K562 (cell line): ENCODE results near the gene PSPC1. TPM values are rescaled to one million over a fixed set of nuclear protein-coding genes. Genes with fewer than 3 reads are reported as not detected.

Source experiments
- ATAC-seq: fragments of 200-7000 bp; cut with Tn5 transposase; 3 replicates; pipeline ENCODE4 v1.9.1; 2020; ENCODE audit warnings: moderate library complexity
- BruUV-seq: library from RNA; stranded (reverse); fragments of 400-500 nt; replicated peaks from 2 replicates; lab custom pipeline; 2021; lab: Mats Ljungman, UMichigan
- CTCF ChIA-PET: fragments of 300-600 bp; formaldehyde crosslinking; extraction: SDS; loops from one replicate; lab custom pipeline; 2021; ENCODE audit warnings: low intra/inter-chr PET ratio; lab: Yijun Ruan, JAX
- POLR2A ChIA-PET: fragments of 300-600, 350-650 bp; sonication (Branson Sonifier 250); formaldehyde crosslinking; extraction: SDS; loops from one replicate; lab custom pipeline; 2021; ENCODE audit warnings: antibody characterized with exemption, inconsistent platforms; lab: Yijun Ruan, JAX
- DNase-seq, 4 experiments: peaks; one replicate each; pipeline versions ENCODE4 v3.0.0 to v3.0.0-alpha.2; 2011 to 2018; ENCODE audit warnings: low spot score in 3 of 4, mixed read lengths in 3 of 4; ENCODE audit errors: extremely low read depth in 1 of 4
- FAIRE-seq: peaks from 2 replicates; lab custom pipeline; 2011; peaks lifted over from hg19 to GRCh38; lab: Jason Lieb, UNC
- H2AFZ ChIP-seq: 2 replicates; pipeline ENCODE4 v1.6.0; 2011; ENCODE audit warnings: low read depth, low read length, control low read depth, inconsistent platforms
- H3K27ac ChIP-seq: fragments of 200-600 bp; 3 replicates; pipeline ENCODE4 v1.8.0; 2011; ENCODE audit warnings: low read depth, mild to moderate bottlenecking, control low read depth, inconsistent platforms, low read length, moderate library complexity, mixed read lengths; ENCODE audit errors: extremely low read depth
- H3K27me3 ChIP-seq, 2 experiments: fragments of 300-600 bp in 1 of 2; 2 replicates in 1 of 2; 3 replicates in 1 of 2; pipeline versions ENCODE4 v1.6.0 to v1.8.0; 2011; ENCODE audit warnings: inconsistent platforms in 2 of 2, low read length in 2 of 2, mild to moderate bottlenecking in 1 of 2, mixed read lengths in 1 of 2, moderate library complexity in 1 of 2; ENCODE audit not compliant: control insufficient read depth in 2 of 2, insufficient read depth in 2 of 2
- H3K36me3 ChIP-seq: fragments of 300-600 bp; 3 replicates; pipeline ENCODE4 v1.8.0; 2011; ENCODE audit warnings: mild to moderate bottlenecking, low read length, inconsistent platforms; ENCODE audit not compliant: control insufficient read depth, insufficient read depth
- H3K4me1 ChIP-seq, 2 experiments: fragments of 200-600 bp in 1 of 2; replicated peaks in 1 of 2; 2 replicates in 1 of 2; 3 replicates in 1 of 2; pipeline versions ENCODE4 v1.5.1 to v1.8.0; 2011; ENCODE audit warnings: inconsistent platforms in 2 of 2, low read length in 2 of 2, mild to moderate bottlenecking in 1 of 2, mixed read lengths in 1 of 2, moderate library complexity in 1 of 2; ENCODE audit not compliant: control insufficient read depth in 2 of 2, insufficient read depth in 2 of 2
- H3K4me2 ChIP-seq: 2 replicates; pipeline ENCODE4 v1.6.1; 2011; ENCODE audit warnings: low read length, control low read depth, inconsistent platforms, mixed read lengths; ENCODE audit not compliant: insufficient read depth
- H3K4me3 ChIP-seq: fragments of 200-600 bp; sonication (generic), shearing (Covaris generic); 2 replicates; pipeline ENCODE4 v1.5.1; 2016; ENCODE audit warnings: control low read depth, inconsistent platforms
- H3K79me2 ChIP-seq: fragments of 200-600 bp; 3 replicates; pipeline ENCODE4 v1.8.0; 2011; ENCODE audit warnings: low read length, inconsistent platforms; ENCODE audit not compliant: control insufficient read depth, insufficient read depth
- H3K9ac ChIP-seq, 2 experiments: 2 replicates each; pipeline versions ENCODE4 v1.6.0 to v1.6.1; 2011; ENCODE audit warnings: low read depth in 2 of 2, low read length in 2 of 2, control low read depth in 1 of 2, inconsistent platforms in 1 of 2, mild to moderate bottlenecking in 1 of 2, mixed read lengths in 1 of 2; ENCODE audit not compliant: insufficient read depth in 1 of 2
- H3K9me1 ChIP-seq: one replicate; pipeline ENCODE4 v1.6.0; 2011; ENCODE audit warnings: inconsistent platforms, mild to moderate bottlenecking, low read length, moderate library complexity; ENCODE audit not compliant: control insufficient read depth, insufficient read depth
- H3K9me3 ChIP-seq: replicated peaks from 2 replicates; pipeline ENCODE4 v1.5.1; 2011; ENCODE audit warnings: low read depth, low read length, inconsistent platforms; ENCODE audit not compliant: control insufficient read depth, insufficient read depth
- H4K20me1 ChIP-seq: replicated peaks from 2 replicates; pipeline ENCODE4 v1.6.1; 2011; ENCODE audit warnings: low read length, inconsistent platforms, mixed read lengths; ENCODE audit not compliant: control insufficient read depth, insufficient read depth
- C11orf30 ChIP-seq: fragments of 450-650 bp; IDR thresholded peaks from 2 replicates; pipeline ENCODE4 v1.6.1; 2016; ENCODE audit warnings: low read depth, mild to moderate bottlenecking
- HOXB6 ChIP-seq: fragments of 250-450 bp; sonication (Bioruptor Pico); IDR thresholded peaks from 2 replicates; pipeline ENCODE4 v1.5.1; 2022; ENCODE audit warnings: mild to moderate bottlenecking, borderline replicate concordance
- MAFG ChIP-seq: fragments of 450-650 bp; conservative IDR thresholded peaks from 2 replicates; pipeline ENCODE4 v1.6.1; 2016; ENCODE audit warnings: missing genetic modification characterization, missing compliant biosample characterization
- MCM3 ChIP-seq: fragments of 450-650 bp; IDR thresholded peaks from 2 replicates; pipeline ENCODE4 v1.6.1; 2016
- NR4A1 ChIP-seq, 2 experiments: fragments of 250-450 bp in 1 of 2; fragments of 450-650 bp in 1 of 2; sonication (Bioruptor Pico) in 1 of 2; IDR thresholded peaks; 2 replicates each; pipeline versions ENCODE4 v1.4.0 to v1.6.1; 2016 to 2020; ENCODE audit warnings: mild to moderate bottlenecking in 2 of 2, missing compliant biosample characterization in 1 of 2, missing genetic modification characterization in 1 of 2, moderate library complexity in 1 of 2
- ZNF316 ChIP-seq: fragments of 450-650 bp; IDR thresholded peaks from 2 replicates; pipeline ENCODE4 v1.6.1; 2016
- WGBS: fragments of 100-300 bp; shearing (Covaris generic); methylation state at CpG from one replicate; pipeline ENCODE4 v1.1.6; 2016; ENCODE audit warnings: low coverage, mixed read lengths; ENCODE audit not compliant: insufficient coverage; ENCODE audit errors: missing lambda C conversion rate; 5-methylcytosine and 5-hydroxymethylcytosine counted together
- in situ Hi-C: fragments of 300-500 bp; cut with MboI; formaldehyde crosslinking; loops from 4 replicates; pipeline ENCODE4 v1.15.0; 2018; ENCODE audit warnings: inconsistent platforms, mixed read lengths
- intact Hi-C: fragments of 100-400 bp; cut with micrococcal nuclease; formaldehyde crosslinking; loops from 2 replicates; pipeline ENCODE4 v1.14.2; 2022
- polyA plus RNA-seq, 8 experiments: library from polyadenylated mRNA; depleted of rRNA in 4 of 8; stranded (reverse) in 5 of 8; unstranded in 3 of 8; fragments of >200 nt; fragmentation: Nextera tagmentation in 2 of 8; fragmentation: Illumina TruSeq in 1 of 8; extraction: Ambion mirVana in 2 of 8; extraction: Trizol in 1 of 8; gene quantifications; 2 replicates each; pipeline versions ENCODE4 v1.2.1 to v1.2.3, GENCODE V29; 2011 to 2014; ENCODE audit warnings: inconsistent platforms in 1 of 8, missing spikeins in 1 of 8
- total RNA-seq, 7 experiments: library from RNA; depleted of rRNA in 6 of 7; stranded (reverse); fragments of >200 nt in 6 of 7; fragmentation: Illumina TruSeq in 2 of 7; extraction: Trizol in 2 of 7; gene quantifications; 2 replicates each; pipeline versions ENCODE4 v1.2.1 to v1.2.3, GENCODE V29; 2011 to 2021; ENCODE audit warnings: low replicate concordance in 1 of 7

Gene PSPC1
- total and polyA plus RNA-seq, 9 of the 15 experiments (the other 6 are each of a cell fraction or from before 2014, with no cell fraction given), result 8.6 to 60.4 (median 42.4) TPM

DNA sequence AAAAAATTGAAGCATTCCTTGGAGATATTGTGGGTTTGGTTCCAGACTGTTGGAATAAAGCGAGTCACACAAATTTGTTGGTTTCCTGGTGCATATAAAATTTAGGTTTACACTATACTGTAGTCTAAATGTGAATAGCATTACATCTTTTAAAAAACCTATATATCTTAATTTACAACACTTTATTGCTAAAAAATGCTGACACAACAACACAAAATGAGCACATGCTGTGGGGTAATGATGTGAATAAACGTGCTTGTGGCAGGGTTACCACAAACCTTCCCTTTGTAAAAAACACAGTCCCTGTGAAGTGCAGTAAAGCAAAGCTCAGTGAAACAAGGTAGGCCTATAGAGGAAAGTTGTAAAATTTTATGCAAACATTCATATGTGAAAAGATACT lies 121.6 kb downstream of the PSPC1 start:
- H3K36me3 ChIP-seq, result peaks cover 61% of the 10 kb centered on the region
- no peaks in the 10 kb centered on the region for H4K20me1 ChIP-seq
- ChIA-PET CTCF (no interaction called here), POLR2A (interaction anchor here (1.6 kb wide), 1 partner anchor 10 kb away, joined by 4 read pairs; no protein-coding TSS in a partner anchor)
- FAIRE-seq (no peak), ATAC-seq (no peak), DNase-seq (no peak)
- H3K4me1 ChIP-seq, result 0 out of 5 replicates have a peak, but pooled peaks cover 0 to 2% of the 10 kb centered on the region in 2 experiments
- 0 out of 2 replicates have a peak, but pooled peaks have one; percentile 11 for TF ChIP-seq MAFG (tag)
- TF ChIP-seq ZNF316, result peak; percentile 61
- TF ChIP-seq HOXB6 (CRISPR knock-in tag), result no peak
- peak; percentile 37; the same call in 1 of the 2 replicates for TF ChIP-seq C11orf30
- no peak overlapping the region for H3K27ac ChIP-seq
- H3K9me3 ChIP-seq, result no peaks in the 10 kb centered on the region
- no TSS peak for BruUV-seq
- 94% methylated on average over 2 of the region's 2 CpGs for WGBS
- intact Hi-C loops, result no loop called here
- no peak overlapping the region for H3K4me2 ChIP-seq
- no peaks in the 10 kb centered on the region for H3K27me3 ChIP-seq
- in situ Hi-C loops, result no loop called here
- no peak overlapping the region for H2AFZ ChIP-seq
- H3K79me2 ChIP-seq, result no peaks in the 10 kb centered on the region
- no peaks in the 10 kb centered on the region for H3K9me1 ChIP-seq
- no peak overlapping the region for H3K9ac ChIP-seq
- no peak overlapping the region for H3K4me3 ChIP-seq

- intact Hi-C loops (no loop called here), in situ Hi-C loops (no loop called here)
- peaks cover 39% of the 10 kb centered on the region for H3K36me3 ChIP-seq
Measured at GRCh38 chr13:19658831-19659230, 123.9 kb downstream of the PSPC1 start.

More at GRCh38 chr13:19658831-19659230, 123.9 kb downstream of the PSPC1 start:
- H3K79me2 ChIP-seq, result no peaks in the 10 kb centered on the region
- H3K4me2 ChIP-seq, result no peak overlapping the region
- H4K20me1 ChIP-seq, result no peaks in the 10 kb centered on the region
- DNase-seq, result no peak
- ChIA-PET CTCF (no interaction called here), POLR2A (no interaction called here)
- no TSS peak for BruUV-seq
- no peak for TF ChIP-seq NR4A1 (CRISPR knock-in tag; IDR thresholded peaks at IDR 0.05)
- TF ChIP-seq NR4A1 (tag; IDR thresholded peaks at IDR 0.05), result no peak
- TF ChIP-seq MCM3, result no peak
- H3K9me1 ChIP-seq, result no peaks in the 10 kb centered on the region
- H3K9ac ChIP-seq, result no peak overlapping the region
- no peak for ATAC-seq
- H3K9me3 ChIP-seq, result no peaks in the 10 kb centered on the region
- no peak overlapping the region for H2AFZ ChIP-seq
- H3K27me3 ChIP-seq, result no peaks in the 10 kb centered on the region
- no peak for FAIRE-seq
- H3K27ac ChIP-seq, result no peak overlapping the region
- H3K4me3 ChIP-seq, result no peak overlapping the region
- H3K4me1 ChIP-seq, result no peaks in the 10 kb centered on the region
